Psoas muscle (tissue), 8 donors: ENCODE results near the gene KRTAP4-9. TPM values are rescaled to one million over a fixed set of nuclear protein-coding genes. Genes with fewer than 3 reads are reported as not detected.
A peak's percentile ranks its signal among the peaks of the same experiment; 100 is the strongest.
"Not testable (repeated sequence)": the region's sequence is repeated elsewhere in the genome, so short reads cannot be mapped to it uniquely, and the experiment has no call there.

Experiments used
- ATAC-seq, 4 donors: fragments of 200-7000 bp; cut with Tn5 transposase; one replicate each; pipeline ENCODE4 v1.9.1; 2020; ENCODE audit warnings: moderate library complexity in 3 of 4, mild to moderate bottlenecking in 2 of 4
- DNase-seq, 2 donors: peaks; one replicate each; pipeline ENCODE4 v3.0.0-alpha.2; 2020
- H3K27ac ChIP-seq: fragments of 200-600 bp; one replicate; pipeline ENCODE4 v1.8.0; 2022
- H3K27me3 ChIP-seq, 3 donors: fragments of 200-600 bp in 1 of 3; one replicate each; pipeline versions ENCODE4 v1.6.1 to v1.8.0; 2013 to 2022; ENCODE audit warnings: low read length in 2 of 3, mild to moderate bottlenecking in 2 of 3, moderate library complexity in 1 of 3; ENCODE audit not compliant: insufficient read depth in 3 of 3
- H3K36me3 ChIP-seq, 2 donors: fragments of 200-600 bp in 1 of 2; one replicate each; pipeline versions ENCODE4 v1.6.1 to v1.8.0; 2013 to 2022; ENCODE audit warnings: low read depth in 1 of 2, mild to moderate bottlenecking in 1 of 2, moderate library complexity in 1 of 2; ENCODE audit not compliant: insufficient read depth in 1 of 2
- H3K4me1 ChIP-seq: fragments of 200-600 bp; one replicate; pipeline ENCODE4 v1.8.0; 2022
- H3K4me3 ChIP-seq: fragments of 200-600 bp; one replicate; pipeline ENCODE4 v1.8.0; 2022; ENCODE audit warnings: mild to moderate bottlenecking
- H3K9me3 ChIP-seq: fragments of 200-600 bp; one replicate; pipeline ENCODE4 v1.8.0; 2022
- WGBS, 3 donors: extraction: QIAGEN DNeasy Blood & Tissue Kit; methylation state at CpG; one replicate each; pipeline versions ENCODE4 v1.1.6 to v1.1.7; 2013; 5-methylcytosine and 5-hydroxymethylcytosine counted together
- intact Hi-C, 2 donors: fragments of 100-400 bp; cut with DNase I; formaldehyde crosslinking; loops; one replicate each; pipeline versions ENCODE4 v1.11.0 to v1.14.2; 2022
- polyA plus RNA-seq, 3 donors: library from polyadenylated mRNA; stranded (reverse); fragments of 200-250 nt; gene quantifications; one replicate each; pipeline ENCODE4 v1.2.3, GENCODE V29; 2013
- total RNA-seq, 4 donors: library from RNA; stranded (reverse); fragmentation: NEBNext Ultra II Directional in 2 of 4; extraction: Animal tissue kit (Norgen Biotek cat#: 25700) in 2 of 4; gene quantifications; one replicate each; pipeline versions ENCODE4 v1.2.1 to v1.2.4, GENCODE V29; 2021 to 2023
- TF ChIP-seq, protein P1 (sequence below): fragments of 200-600 bp; IDR thresholded peaks from one replicate; pipeline ENCODE4 v1.8.0; 2022; ENCODE audit warnings: antibody characterized with exemption
- donor health status: healthy with polysubstance abuse.
- donor health status: DM: no; HTN: no; CAD: no; lungs with moderate emphysema.
- donor health status: Bipolar disorder and iron deficiency.
- donor health status: healthy.
- donor health status: DM: yes; HTN: yes; CAD: no.
- donor health status: DM: no; HTN: no; CAD: no.
- donor health status: DM: no; HTN: no; CAD: no.
- donor health status: DM: yes; HTN: yes; CAD: no.

The KRTAP4-9 gene
- total and polyA plus RNA-seq, 7 donors, result not detected

DNA sequence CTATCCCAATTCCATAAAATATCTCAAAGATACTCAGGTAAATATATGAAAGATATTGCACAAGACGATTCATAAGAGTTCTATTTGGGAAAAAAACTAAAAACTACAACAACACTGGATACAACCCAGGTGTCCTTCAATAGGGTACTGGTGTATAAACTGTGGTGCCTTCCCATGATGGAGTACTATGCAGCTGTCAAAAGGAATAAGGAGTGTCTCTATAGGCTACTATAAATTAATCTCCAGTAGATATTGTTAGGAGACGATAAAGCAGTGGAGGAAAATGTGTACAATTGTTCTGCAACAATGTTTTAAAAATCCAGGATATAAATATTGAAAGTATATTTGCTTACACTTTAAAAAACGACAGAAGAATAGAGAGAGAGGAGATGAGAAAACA is 21.2 kb downstream of the KRTAP4-9 start:
- intact Hi-C loops, result no loop called here
- no peak for ATAC-seq
- 85 to 93% (median 88%) methylated on average over 3 of the region's 3 CpGs for WGBS, 3 donors

GRCh38 chr17:41127371-41127770 is 22.2 kb downstream of the KRTAP4-9 start:
- DNase-seq, result no peak
- ATAC-seq, result no peak
- peaks cover 7% of the 10 kb centered on the region for H3K9me3 ChIP-seq
- TF ChIP-seq, protein P1, sequence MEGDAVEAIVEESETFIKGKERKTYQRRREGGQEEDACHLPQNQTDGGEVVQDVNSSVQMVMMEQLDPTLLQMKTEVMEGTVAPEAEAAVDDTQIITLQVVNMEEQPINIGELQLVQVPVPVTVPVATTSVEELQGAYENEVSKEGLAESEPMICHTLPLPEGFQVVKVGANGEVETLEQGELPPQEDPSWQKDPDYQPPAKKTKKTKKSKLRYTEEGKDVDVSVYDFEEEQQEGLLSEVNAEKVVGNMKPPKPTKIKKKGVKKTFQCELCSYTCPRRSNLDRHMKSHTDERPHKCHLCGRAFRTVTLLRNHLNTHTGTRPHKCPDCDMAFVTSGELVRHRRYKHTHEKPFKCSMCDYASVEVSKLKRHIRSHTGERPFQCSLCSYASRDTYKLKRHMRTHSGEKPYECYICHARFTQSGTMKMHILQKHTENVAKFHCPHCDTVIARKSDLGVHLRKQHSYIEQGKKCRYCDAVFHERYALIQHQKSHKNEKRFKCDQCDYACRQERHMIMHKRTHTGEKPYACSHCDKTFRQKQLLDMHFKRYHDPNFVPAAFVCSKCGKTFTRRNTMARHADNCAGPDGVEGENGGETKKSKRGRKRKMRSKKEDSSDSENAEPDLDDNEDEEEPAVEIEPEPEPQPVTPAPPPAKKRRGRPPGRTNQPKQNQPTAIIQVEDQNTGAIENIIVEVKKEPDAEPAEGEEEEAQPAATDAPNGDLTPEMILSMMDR, result no peak
- H3K36me3 ChIP-seq, result no peaks in the 10 kb centered on the region
- H3K4me1 ChIP-seq, result no peaks in the 10 kb centered on the region
- WGBS, 3 donors, result 79 to 83% (median 83%) methylated on average over 1 of the region's 1 CpG
- peaks cover 0 to 6% (median 2%) of the 10 kb centered on the region in 3 donors for H3K27me3 ChIP-seq
- no peak overlapping the region for H3K4me3 ChIP-seq
- H3K27ac ChIP-seq, result no peak overlapping the region
- intact Hi-C loops, result no loop called here

More for the DNA sequence above, 21.2 kb downstream of the KRTAP4-9 start:
- H3K4me3 ChIP-seq, result no peak overlapping the region
- TF ChIP-seq, protein P1, result no peak
- H3K27ac ChIP-seq, result no peak overlapping the region
- peaks cover 0 to 6% (median 2%) of the 10 kb centered on the region in 3 donors for H3K27me3 ChIP-seq
- no peaks in the 10 kb centered on the region for H3K36me3 ChIP-seq
- peaks cover 7% of the 10 kb centered on the region for H3K9me3 ChIP-seq
- no peak for DNase-seq
- no peaks in the 10 kb centered on the region for H3K4me1 ChIP-seq

- Histone ChIP-seq H3K4me1 (no peaks in the 10 kb centered on the region), H3K9me3 (peaks cover 7% of the 10 kb centered on the region), H3K36me3 (no peaks in the 10 kb centered on the region), H3K27ac (no peak overlapping the region), H3K27me3 (peaks cover 0 to 2% (median 0%) of the 10 kb centered on the region in 3 donors), H3K4me3 (no peak overlapping the region)
- WGBS, 3 donors, result 78 to 88% (median 83%) methylated on average over 3 of the region's 3 CpGs
- intact Hi-C loops, result no loop called here
- ATAC-seq, result no peak
- TF ChIP-seq, protein P1, result no peak
- no peak for DNase-seq
Observed at GRCh38 chr17:41131979-41132378, 26.8 kb downstream of the KRTAP4-9 start.

GRCh38 chr17:41133880-41134735 is 28.9 kb downstream of the KRTAP4-9 start:
- 70 to 72% (median 72%) methylated on average over 2 of the region's 2 CpGs for WGBS, 3 donors
- intact Hi-C loops, result no loop called here
- Histone ChIP-seq H3K4me1 (no peaks in the 10 kb centered on the region), H3K9me3 (peaks cover 7% of the 10 kb centered on the region), H3K27me3 (peaks cover 0 to 2% (median 0%) of the 10 kb centered on the region in 3 donors), H3K27ac (no peak overlapping the region), H3K36me3 (no peaks in the 10 kb centered on the region), H3K4me3 (no peak overlapping the region)
- no peak for DNase-seq
- TF ChIP-seq, protein P1, result no peak
- ATAC-seq, result no peak

- H3K9me3 ChIP-seq, H3K4me3 ChIP-seq, H3K4me1 ChIP-seq, H3K27ac ChIP-seq, intact Hi-C loops, H3K27me3 ChIP-seq, H3K36me3 ChIP-seq, ATAC-seq: not testable (repeated sequence)
- WGBS, 3 donors, result 82 to 87% (median 87%) methylated on average over 12 of the region's 12 CpGs
- peak in 1 of 2 donors; percentile 45 for DNase-seq
Observed at GRCh38 chr17:41139865-41140264, 34.7 kb downstream of the KRTAP4-9 start.
